H1 (cell line): ENCODE measurements around the gene C19orf47. TPM values are rescaled to one million over a fixed set of nuclear protein-coding genes. Genes with fewer than 3 reads are reported as not detected.

Source experiments
- CTCF ChIA-PET: fragments of 300-600 bp; sonication (Branson Sonifier 250); formaldehyde crosslinking; loops from one replicate; lab custom pipeline; 2021; ENCODE audit not compliant: partially characterized antibody; lab: Charles Lee
- POLR2A ChIA-PET: fragments of 300-600 bp; sonication (Branson Sonifier 250); formaldehyde crosslinking; loops from one replicate; lab custom pipeline; 2021; ENCODE audit warnings: inconsistent platforms; ENCODE audit not compliant: partially characterized antibody; lab: Charles Lee
- DNase-seq, 2 experiments: peaks; one replicate each; pipeline versions ENCODE4 v3.0.0 to v3.0.0-alpha.2; 2010 to 2022; ENCODE audit warnings: low spot score in 2 of 2, low read depth in 1 of 2, mixed read lengths in 1 of 2
- FAIRE-seq: peaks from 2 replicates; lab custom pipeline; 2011; peaks lifted over from hg19 to GRCh38; lab: Jason Lieb, UNC
- H2AFZ ChIP-seq: 2 replicates; pipeline ENCODE4 v1.8.1; 2012; ENCODE audit warnings: low read length, inconsistent platforms
- H2AK5ac ChIP-seq: 2 replicates; pipeline ENCODE4 v1.6.1; 2013; ENCODE audit warnings: low read depth, low read length
- H2BK120ac ChIP-seq: replicated peaks from 2 replicates; pipeline ENCODE3; 2013; ENCODE audit warnings: low read depth, low read length, inconsistent platforms
- H2BK12ac ChIP-seq: 2 replicates; pipeline ENCODE4 v1.6.1; 2013; ENCODE audit warnings: low read depth, low read length
- H2BK15ac ChIP-seq: 2 replicates; pipeline ENCODE4 v1.6.1; 2013; ENCODE audit warnings: low read length
- H2BK20ac ChIP-seq: 2 replicates; pipeline ENCODE4 v1.6.1; 2013; ENCODE audit warnings: low read length
- H2BK5ac ChIP-seq: 2 replicates; pipeline ENCODE4 v1.6.1; 2013; ENCODE audit warnings: low read depth, low read length
- H3K14ac ChIP-seq: 2 replicates; pipeline ENCODE4 v1.6.1; 2013; ENCODE audit warnings: inconsistent platforms; ENCODE audit not compliant: insufficient read length
- H3K18ac ChIP-seq: 2 replicates; pipeline ENCODE4 v1.6.1; 2013; ENCODE audit warnings: low read length; ENCODE audit errors: extremely low read depth
- H3K23ac ChIP-seq: 2 replicates; pipeline ENCODE4 v1.6.1; 2013; ENCODE audit warnings: inconsistent platforms; ENCODE audit not compliant: insufficient read length
- H3K23me2 ChIP-seq: 2 replicates; pipeline ENCODE4 v1.6.1; 2013; ENCODE audit warnings: low read depth, low read length
- H3K27ac ChIP-seq: 2 replicates; pipeline ENCODE4 v1.6.1; 2011; ENCODE audit warnings: low read depth, low read length, inconsistent platforms
- H3K27me3 ChIP-seq, 4 experiments: replicated peaks in 1 of 4; 1 replicate in 1 of 4; 2 replicates in 3 of 4; pipeline versions ENCODE4 v1.6.1 to v1.8.1; 2011 to 2013; ENCODE audit warnings: low read length in 3 of 4, mild to moderate bottlenecking in 3 of 4, inconsistent platforms in 2 of 4, mixed read lengths in 2 of 4, moderate library complexity in 1 of 4; ENCODE audit not compliant: control insufficient read depth in 3 of 4, insufficient read depth in 3 of 4; ENCODE audit errors: extremely low read depth in 1 of 4
- H3K36me3 ChIP-seq, 4 experiments: 2 replicates each; pipeline versions ENCODE4 v1.6.1 to v1.8.1; 2011 to 2013; ENCODE audit warnings: mild to moderate bottlenecking in 4 of 4, low read length in 3 of 4, moderate library complexity in 2 of 4, control low read depth in 1 of 4, inconsistent platforms in 1 of 4; ENCODE audit not compliant: insufficient read depth in 4 of 4, control insufficient read depth in 2 of 4
- H3K4ac ChIP-seq: replicated peaks from 2 replicates; pipeline ENCODE3; 2013; ENCODE audit warnings: low read length, low read depth, mixed read lengths, inconsistent platforms; ENCODE audit not compliant: insufficient read length
- H3K4me1 ChIP-seq, 4 experiments: replicated peaks in 1 of 4; 1 replicate in 1 of 4; 2 replicates in 3 of 4; pipeline versions ENCODE4 v1.6.1 to v1.8.1; 2011 to 2013; ENCODE audit warnings: low read length in 3 of 4, inconsistent platforms in 2 of 4, mixed read lengths in 1 of 4; ENCODE audit not compliant: insufficient read depth in 4 of 4, control insufficient read depth in 3 of 4
- H3K4me2 ChIP-seq, 2 experiments: 2 replicates each; pipeline versions ENCODE4 v1.6.1 to v1.8.1; 2011 to 2013; ENCODE audit warnings: low read depth in 2 of 2, low read length in 2 of 2, control low read depth in 1 of 2, inconsistent platforms in 1 of 2, mild to moderate bottlenecking in 1 of 2; ENCODE audit not compliant: insufficient read depth in 1 of 2
- H3K4me3 ChIP-seq, 4 experiments: fragments of 200-600, 300-600 bp in 1 of 4; sonication (generic), shearing (Covaris generic), sonication (Bioruptor Twin) in 1 of 4; 2 replicates each; pipeline versions ENCODE4 v1.5.1 to v1.8.1; 2011 to 2016; ENCODE audit warnings: low read length in 4 of 4, low read depth in 3 of 4, control low read depth in 2 of 4, inconsistent platforms in 2 of 4, mild to moderate bottlenecking in 2 of 4, mixed read lengths in 1 of 4, moderate library complexity in 1 of 4; ENCODE audit not compliant: insufficient read depth in 2 of 4; ENCODE audit errors: extremely low read depth in 1 of 4
- H3K56ac ChIP-seq: replicated peaks from 2 replicates; pipeline ENCODE3; 2013; ENCODE audit warnings: low read depth, mild to moderate bottlenecking, mixed read lengths, low read length, inconsistent platforms; ENCODE audit not compliant: insufficient read length
- H3K79me1 ChIP-seq: 2 replicates; pipeline ENCODE4 v1.6.1; 2013; ENCODE audit warnings: low read depth, low read length, control low read depth
- H3K79me2 ChIP-seq, 2 experiments: 2 replicates each; pipeline versions ENCODE4 v1.6.1 to v1.8.1; 2012 to 2013; ENCODE audit warnings: low read length in 2 of 2, mild to moderate bottlenecking in 2 of 2, inconsistent platforms in 1 of 2; ENCODE audit not compliant: insufficient read depth in 2 of 2, control insufficient read depth in 1 of 2
- H3K9ac ChIP-seq, 4 experiments: replicated peaks in 1 of 4; 1 replicate in 1 of 4; 2 replicates in 3 of 4; pipeline versions ENCODE4 v1.6.1 to v1.8.1; 2011 to 2013; ENCODE audit warnings: low read depth in 3 of 4, low read length in 3 of 4, control low read depth in 2 of 4, mild to moderate bottlenecking in 2 of 4, moderate library complexity in 2 of 4, inconsistent platforms in 1 of 4; ENCODE audit errors: extremely low read depth in 1 of 4
- H3K9me3 ChIP-seq, 2 experiments: 2 replicates each; pipeline versions ENCODE4 v1.6.1 to v1.8.1; 2012 to 2013; ENCODE audit warnings: mild to moderate bottlenecking in 2 of 2, moderate library complexity in 2 of 2, control low read depth in 1 of 2, inconsistent platforms in 1 of 2, low read depth in 1 of 2, low read length in 1 of 2, mixed read lengths in 1 of 2; ENCODE audit not compliant: insufficient read depth in 2 of 2
- H4K20me1 ChIP-seq, 2 experiments: replicated peaks in 1 of 2; 2 replicates each; pipeline versions ENCODE3 to v1.8.1; 2011 to 2013; ENCODE audit warnings: inconsistent platforms in 2 of 2, low read length in 2 of 2, mild to moderate bottlenecking in 1 of 2; ENCODE audit not compliant: insufficient read depth in 2 of 2, control insufficient read depth in 1 of 2
- H4K5ac ChIP-seq: 2 replicates; pipeline ENCODE4 v1.6.1; 2013; ENCODE audit warnings: low read length, low read depth, mixed read lengths, inconsistent platforms; ENCODE audit not compliant: insufficient read length
- H4K8ac ChIP-seq: 2 replicates; pipeline ENCODE4 v1.8.0; 2013; ENCODE audit warnings: mild to moderate bottlenecking, moderate library complexity, low read length, inconsistent platforms; ENCODE audit not compliant: insufficient read depth; ENCODE audit errors: extremely low read depth
- H4K91ac ChIP-seq: replicated peaks from 2 replicates; pipeline ENCODE3; 2013; ENCODE audit warnings: low read length, mixed read lengths, inconsistent platforms; ENCODE audit not compliant: insufficient read length
- CBX5 ChIP-seq: fragments of 300-800, 300-1000 bp; sonication (generic); IDR thresholded peaks from 2 replicates; pipeline ENCODE4 v1.7.1; 2016; ENCODE audit warnings: antibody characterized with exemption, low read length, low read depth
- CHD1 ChIP-seq: IDR thresholded peaks from 2 replicates; pipeline ENCODE4 v1.6.1; 2012; ENCODE audit warnings: low read depth, low read length, improper control_type of control experiment
- CTCF ChIP-seq, 3 experiments: IDR thresholded peaks; 1 replicate in 2 of 3; 2 replicates in 1 of 3; pipeline versions ENCODE4 v1.5.1 to v1.6.1; 2011; ENCODE audit warnings: low read length in 3 of 3, mild to moderate bottlenecking in 3 of 3, inconsistent platforms in 2 of 3, low read depth in 1 of 3, moderate library complexity in 1 of 3; ENCODE audit not compliant: insufficient read depth in 1 of 3; ENCODE audit errors: control extremely low read depth in 1 of 3
- GABPA ChIP-seq: IDR thresholded peaks from 2 replicates; pipeline ENCODE4 v1.6.1; 2011; ENCODE audit warnings: mild to moderate bottlenecking, low read length, moderate library complexity, borderline replicate concordance; ENCODE audit not compliant: insufficient read depth
- HDAC6 ChIP-seq: IDR thresholded peaks from one replicate; pipeline ENCODE4 v1.7.1; 2012; ENCODE audit warnings: low read depth, mild to moderate bottlenecking, inconsistent platforms, low read length, moderate library complexity
- KDM5A ChIP-seq: fragments of 200-600 bp; IDR thresholded peaks from 2 replicates; pipeline ENCODE4 v1.7.1; 2012; ENCODE audit warnings: mild to moderate bottlenecking, low read length, inconsistent platforms, mixed read lengths
- PHF8 ChIP-seq: fragments of 200-600 bp; sonication (generic); conservative IDR thresholded peaks from 2 replicates; pipeline ENCODE4 v1.7.1; 2012; ENCODE audit warnings: low read depth, mild to moderate bottlenecking, inconsistent platforms, low read length, moderate library complexity
- RFX5 ChIP-seq: IDR thresholded peaks from 2 replicates; pipeline ENCODE4 v1.6.1; 2011; ENCODE audit warnings: low read depth, low read length, improper control_type of control experiment, borderline replicate concordance
- SIN3A ChIP-seq, 2 experiments: IDR thresholded peaks in 1 of 2; conservative IDR thresholded peaks in 1 of 2; 2 replicates each; pipeline ENCODE4 v1.6.1; 2011 to 2012; ENCODE audit warnings: low read length in 2 of 2, improper control_type of control experiment in 1 of 2, low read depth in 1 of 2, mild to moderate bottlenecking in 1 of 2
- SP2 ChIP-seq: IDR thresholded peaks from 2 replicates; pipeline ENCODE4 v1.6.1; 2012; ENCODE audit warnings: mild to moderate bottlenecking, low read length, inconsistent platforms
- TBP ChIP-seq: IDR thresholded peaks from 2 replicates; pipeline ENCODE4 v1.6.1; 2011; ENCODE audit warnings: low read depth, low read length, improper control_type of control experiment
- TCF12 ChIP-seq: IDR thresholded peaks from 2 replicates; pipeline ENCODE4 v1.6.1; 2011; ENCODE audit warnings: low read depth, mild to moderate bottlenecking, low read length
- WGBS, 2 experiments: shearing (Covaris generic) in 1 of 2; methylation state at CpG; one replicate each; pipeline versions ENCODE4 v1.1.6 to v1.1.7; 2013 to 2015; ENCODE audit warnings: low lambda C conversion rate in 2 of 2, mixed read lengths in 2 of 2, inconsistent platforms in 1 of 2, low coverage in 1 of 2, missing lambda C conversion rate in 1 of 2; ENCODE audit not compliant: insufficient replicate concordance in 2 of 2, insufficient coverage in 1 of 2, insufficient read length in 1 of 2; ENCODE audit errors: extremely low coverage in 1 of 2, missing lambda C conversion rate in 1 of 2; 5-methylcytosine and 5-hydroxymethylcytosine counted together
- polyA plus RNA-seq, 7 experiments: library from polyadenylated mRNA; depleted of rRNA in 3 of 7; stranded (reverse) in 5 of 7; unstranded in 2 of 7; fragments of >200 nt in 5 of 7; fragments of 200-250 nt in 2 of 7; gene quantifications; 1 replicate in 5 of 7; 2 replicates in 1 of 7; 4 replicates in 1 of 7; pipeline versions ENCODE4 v1.2.1 to v1.2.3, GENCODE V29; 2011 to 2013; ENCODE audit warnings: missing spikeins in 2 of 7, mixed read lengths in 2 of 7
- total RNA-seq: library from RNA; stranded (reverse); fragmentation: NEBNext Ultra II Directional; extraction: Animal tissue kit (Norgen Biotek cat#: 25700); gene quantifications from 2 replicates; pipeline ENCODE4 v1.2.1, GENCODE V29; 2021

C19orf47 gene
- total and polyA plus RNA-seq, 2 of the 8 experiments (the other 6 are each of a cell fraction or from before 2014, with no cell fraction given): 17.8 to 27.3 TPM

- Histone ChIP-seq H2BK5ac (no peak overlapping the region), H3K18ac (no peak overlapping the region), H2BK120ac (no peak overlapping the region), H3K79me1 (no peaks in the 10 kb centered on the region), H4K20me1 (peaks cover 0 to 3% of the 10 kb centered on the region in 2 experiments), H3K9ac (no peak overlapping the region), H3K23me2 (no peaks in the 10 kb centered on the region), H3K4me1 (no peaks in the 10 kb centered on the region), H4K8ac (no peak overlapping the region), H3K56ac (no peak overlapping the region), H3K36me3 (peaks cover 0 to 6% (median 3%) of the 10 kb centered on the region in 4 experiments; a peak in 6 of 8 replicates), H3K4ac (no peak overlapping the region), H2BK12ac (no peak overlapping the region), H2BK20ac (no peak overlapping the region), H4K91ac (no peak overlapping the region), H3K4me2 (no peak overlapping the region), H4K5ac (no peak overlapping the region), H3K9me3 (no peaks in the 10 kb centered on the region), H3K79me2 (no peaks in the 10 kb centered on the region; a peak in 1 of 4 replicates), H3K4me3 (no peak overlapping the region), H3K27me3 (no peaks in the 10 kb centered on the region), H2AFZ (no peak overlapping the region), H3K27ac (no peak overlapping the region), H3K14ac (no peak overlapping the region), H2AK5ac (no peak overlapping the region), H2BK15ac (no peak overlapping the region), H3K23ac (no peak overlapping the region)
- ChIA-PET POLR2A (no interaction called here), CTCF (interaction anchor here (0.8 to 1.1 kb wide), 2 partner anchors 32 to 85 kb away, joined by 3 read pairs; no protein-coding TSS in a partner anchor)
- DNase-seq: no peak
- WGBS, 2 experiments: 88% methylated on average over 2 of the region's 2 CpGs; no CpG with 5 or more reads in 1 of the 2 experiments
- FAIRE-seq: no peak
- no peak for TF ChIP-seq SIN3A (conservative IDR thresholded peaks at IDR 0.05 in 1 of 2, IDR thresholded peaks at IDR 0.05 in 1 of 2; ENCODE audit: low read depth in 1 of 2, low read length in 2 of 2)
- no peak for TF ChIP-seq KDM5A
- TF ChIP-seq TCF12: no peak
- TF ChIP-seq RFX5: no peak
- TF ChIP-seq CHD1: no peak
- no peak for TF ChIP-seq HDAC6
- TF ChIP-seq TBP: no peak
- TF ChIP-seq PHF8: no peak
- TF ChIP-seq GABPA: no peak
- no peak for TF ChIP-seq SP2
- TF ChIP-seq CBX5: no peak
- TF ChIP-seq CTCF (IDR thresholded peaks at IDR 0.05; ENCODE audit: control extremely low read depth in 1 of 3, insufficient read depth in 1 of 3, low read depth in 1 of 3, low read length in 3 of 3): no peak
Measured at GRCh38 chr19:40337107-40337506, 11.1 kb downstream of the C19orf47 start.
